ENCODE measurements around the gene KRABD2.
"Not testable (repeated sequence)": the region's sequence is repeated elsewhere in the genome, so short reads cannot be mapped to it uniquely, and the experiment has no call there.

KRABD2 gene

GRCh38 chr17:8375738-8376259 is 705 bp downstream of the KRABD2 start:
- intact Hi-C loops (cut with DNase I; ENCODE audit: low total_unique reads): no loop called here
- 20 to 23% methylated on average over 7 to 18 of the region's 18 CpGs for WGBS, 2 donors (ENCODE audit: low coverage in 1 of 2)
- H3K27me3 ChIP-seq: no peaks in the 10 kb centered on the region
- H3K9me3 ChIP-seq: no peaks in the 10 kb centered on the region
- in situ Hi-C loops (cut with MboI; ENCODE audit: low pct_ligation_motif_present in 1 of 4, low pct_unique_long_range_greater_than_20kb in 1 of 4, low sequenced_read_pairs in 3 of 4): no loop called here
- TF ChIP-seq POLR2AphosphoS5 (IDR thresholded peaks at IDR 0.05) (peak in 1 of 3 donors; percentile 4), POLR2A (IDR thresholded peaks at IDR 0.05) (no peak)
- H3K27ac ChIP-seq: peak overlapping the region; percentile 85 to 87 (median 86)
- DNase-seq: no peak
- H3K36me3 ChIP-seq: peaks cover 0 to 33% (median 10%) of the 10 kb centered on the region in 4 donors
- peaks cover 3 to 41% (median 23%) of the 10 kb centered on the region in 4 donors for H3K4me1 ChIP-seq
- H3K4me3 ChIP-seq: peak overlapping the region; percentile 40 to 69 (median 48)

- H3K9me3 ChIP-seq; H3K27me3 ChIP-seq; DNase-seq; H3K4me3 ChIP-seq; intact Hi-C loops (cut with DNase I; ENCODE audit: low total_unique reads); in situ Hi-C loops (cut with MboI; ENCODE audit: low pct_ligation_motif_present in 1 of 4, low pct_unique_long_range_greater_than_20kb in 1 of 4, low sequenced_read_pairs in 3 of 4); H3K27ac ChIP-seq: not testable (repeated sequence)
- H3K36me3 ChIP-seq: peaks cover 0 to 30% (median 10%) of the 10 kb centered on the region in 4 donors
- peaks cover 0 to 31% (median 17%) of the 10 kb centered on the region in 4 donors for H3K4me1 ChIP-seq
- WGBS, 2 donors (ENCODE audit: low coverage in 1 of 2): 96% methylated on average over 26 of the region's 26 CpGs; no CpG with 5 or more reads in 1 of the 2 donors
Observed at GRCh38 chr17:8373856-8374255, 2.6 kb downstream of the KRABD2 start.

- TF ChIP-seq POLR2AphosphoS5 (IDR thresholded peaks at IDR 0.05): no peak
- TF ChIP-seq EP300 (IDR thresholded peaks at IDR 0.05; ENCODE audit: low read depth): no peak
- no peak for TF ChIP-seq CTCF (IDR thresholded peaks at IDR 0.05)
- no peak for TF ChIP-seq POLR2A (IDR thresholded peaks at IDR 0.05)
- no peak for DNase-seq
- Histone ChIP-seq H3K4me3 (no peak overlapping the region), H3K9me3 (no peaks in the 10 kb centered on the region), H3K27ac (no peak overlapping the region), H3K4me1 (peaks cover 0 to 25% (median 17%) of the 10 kb centered on the region in 4 donors), H3K27me3 (no peaks in the 10 kb centered on the region), H3K36me3 (peaks cover 0 to 17% (median 6%) of the 10 kb centered on the region in 4 donors)
- intact Hi-C loops (cut with DNase I; ENCODE audit: low total_unique reads): no loop called here
- WGBS, 2 donors (ENCODE audit: low coverage in 1 of 2): 90 to 93% methylated on average over 3 to 7 of the region's 7 CpGs
- in situ Hi-C loops (cut with MboI; ENCODE audit: low pct_ligation_motif_present in 1 of 4, low pct_unique_long_range_greater_than_20kb in 1 of 4, low sequenced_read_pairs in 3 of 4): no loop called here
Observed at GRCh38 chr17:8372422-8372821, 4.1 kb downstream of the KRABD2 start.

- in situ Hi-C loops (cut with MboI; ENCODE audit: low pct_ligation_motif_present in 1 of 4, low pct_unique_long_range_greater_than_20kb in 1 of 4, low sequenced_read_pairs in 3 of 4): no loop called here
- no peaks in the 10 kb centered on the region for H3K27me3 ChIP-seq
- H3K9me3 ChIP-seq: no peaks in the 10 kb centered on the region
Observed at GRCh38 chr17:8371786-8372185, 4.7 kb downstream of the KRABD2 start.

GRCh38 chr17:8369944-8370343 is 6.6 kb downstream of the KRABD2 start:
- Histone ChIP-seq H3K9me3 (no peaks in the 10 kb centered on the region), H3K36me3 (peaks cover 0 to 17% (median 6%) of the 10 kb centered on the region in 4 donors), H3K4me1 (peaks cover 0 to 7% (median under 1%) of the 10 kb centered on the region in 4 donors), H3K27me3 (no peaks in the 10 kb centered on the region), H3K27ac (no peak overlapping the region), H3K4me3 (no peak overlapping the region)
- TF ChIP-seq CTCF (IDR thresholded peaks at IDR 0.05) (no peak), POLR2AphosphoS5 (IDR thresholded peaks at IDR 0.05) (no peak), POLR2A (IDR thresholded peaks at IDR 0.05) (no peak), EP300 (IDR thresholded peaks at IDR 0.05; ENCODE audit: low read depth) (no peak)
- 71 to 85% methylated on average over 8 of the region's 8 CpGs for WGBS, 2 donors (ENCODE audit: low coverage in 1 of 2)
- in situ Hi-C loops (cut with MboI; ENCODE audit: low pct_ligation_motif_present in 1 of 4, low pct_unique_long_range_greater_than_20kb in 1 of 4, low sequenced_read_pairs in 3 of 4) (no loop called here), intact Hi-C loops (cut with DNase I; ENCODE audit: low total_unique reads) (no loop called here)
- no peak for DNase-seq

More at GRCh38 chr17:8371786-8372185, 4.7 kb downstream of the KRABD2 start:
- WGBS, 2 donors (ENCODE audit: low coverage in 1 of 2): 73 to 79% methylated on average over 3 to 4 of the region's 4 CpGs
- TF ChIP-seq POLR2AphosphoS5 (IDR thresholded peaks at IDR 0.05): no peak
- no peak for TF ChIP-seq EP300 (IDR thresholded peaks at IDR 0.05; ENCODE audit: low read depth)
- no peak for TF ChIP-seq POLR2A (IDR thresholded peaks at IDR 0.05)
- TF ChIP-seq CTCF (IDR thresholded peaks at IDR 0.05): no peak
- DNase-seq: no peak
- H3K27ac ChIP-seq: no peak overlapping the region
- H3K36me3 ChIP-seq: peaks cover 0 to 17% (median 6%) of the 10 kb centered on the region in 4 donors
- H3K4me3 ChIP-seq: no peak overlapping the region
- H3K4me1 ChIP-seq: peaks cover 0 to 19% (median 12%) of the 10 kb centered on the region in 4 donors
- intact Hi-C loops (cut with DNase I; ENCODE audit: low total_unique reads): no loop called here
